Measurements from ENCODE around the gene TRH.

- no peak for TF ChIP-seq CTCF (conservative IDR thresholded peaks at IDR 0.05 in 1 of 2, IDR thresholded peaks at IDR 0.05 in 1 of 2; ENCODE audit: extremely low read depth in 1 of 2, insufficient read depth in 1 of 2, low read depth in 1 of 2, low read length in 2 of 2)
- TF ChIP-seq EZH2 (IDR thresholded peaks at IDR 0.05; ENCODE audit: borderline replicate concordance, low read length), result no peak
Measured at GRCh38 chr3:129978123-129978522, 3.6 kb downstream of the TRH start.
